Measurements from ENCODE around the gene TXLNG. TPM values are rescaled to one million over a fixed set of nuclear protein-coding genes. Genes with fewer than 3 reads are reported as not detected.

TXLNG gene
- total RNA-seq, 2 experiments from 2014 or later, result 17.3 to 18.8 TPM

GRCh38 chrX:16870095-16870861 lies 84.0 kb downstream of the TXLNG start, which contains the start of gene RBBP7:
TSS of gene RBBP7 (minus strand) at chrX:16870362. CDS start at chrX:16870053, 309 bp downstream.
- Mint-ChIP-seq H3K27me3 (no peaks in the 10 kb centered on the region), H3K36me3 (ENCODE audit: low read depth) (peaks cover 26% of the 10 kb centered on the region)

GRCh38 chrX:16870862-16871815 lies 84.9 kb downstream of the TXLNG start:
- peaks cover 20% of the 10 kb centered on the region for H3K4me1 Mint-ChIP-seq (ENCODE audit: low read depth)
- no peaks in the 10 kb centered on the region for H3K9me3 Mint-ChIP-seq
- no peaks in the 10 kb centered on the region for H3K27me3 Mint-ChIP-seq
- TF ChIP-seq, protein P1, sequence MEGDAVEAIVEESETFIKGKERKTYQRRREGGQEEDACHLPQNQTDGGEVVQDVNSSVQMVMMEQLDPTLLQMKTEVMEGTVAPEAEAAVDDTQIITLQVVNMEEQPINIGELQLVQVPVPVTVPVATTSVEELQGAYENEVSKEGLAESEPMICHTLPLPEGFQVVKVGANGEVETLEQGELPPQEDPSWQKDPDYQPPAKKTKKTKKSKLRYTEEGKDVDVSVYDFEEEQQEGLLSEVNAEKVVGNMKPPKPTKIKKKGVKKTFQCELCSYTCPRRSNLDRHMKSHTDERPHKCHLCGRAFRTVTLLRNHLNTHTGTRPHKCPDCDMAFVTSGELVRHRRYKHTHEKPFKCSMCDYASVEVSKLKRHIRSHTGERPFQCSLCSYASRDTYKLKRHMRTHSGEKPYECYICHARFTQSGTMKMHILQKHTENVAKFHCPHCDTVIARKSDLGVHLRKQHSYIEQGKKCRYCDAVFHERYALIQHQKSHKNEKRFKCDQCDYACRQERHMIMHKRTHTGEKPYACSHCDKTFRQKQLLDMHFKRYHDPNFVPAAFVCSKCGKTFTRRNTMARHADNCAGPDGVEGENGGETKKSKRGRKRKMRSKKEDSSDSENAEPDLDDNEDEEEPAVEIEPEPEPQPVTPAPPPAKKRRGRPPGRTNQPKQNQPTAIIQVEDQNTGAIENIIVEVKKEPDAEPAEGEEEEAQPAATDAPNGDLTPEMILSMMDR (IDR thresholded peaks at IDR 0.05), result no peak
- peak overlapping the region; percentile 94 for H3K4me3 Mint-ChIP-seq
- POLR2A ChIA-PET, result interaction anchor here (0.6 to 2.2 kb wide), 3 partner anchors 11 to 152 kb away, joined by 3 to 7 read pairs (median 4); partner anchors contain the start of gene SYAP1
- intact Hi-C loops (cut with micrococcal nuclease), result no loop called here
- CTCF ChIA-PET, result interaction anchor here (1.0 to 4.7 kb wide), 3 partner anchors 9 to 45 kb away, joined by 3 to 46 read pairs (median 4); no protein-coding TSS in a partner anchor
- ATAC-seq (no peak), DNase-seq (peak; percentile 26)
- peaks cover 21% of the 10 kb centered on the region for H3K36me3 Mint-ChIP-seq (ENCODE audit: low read depth)
- peak overlapping the region; percentile 88 for H3K27ac Mint-ChIP-seq

More at GRCh38 chrX:16870095-16870861, 84.0 kb downstream of the TXLNG start, which contains the start of gene RBBP7:
- Mint-ChIP-seq H3K4me1 (ENCODE audit: low read depth) (peaks cover 26% of the 10 kb centered on the region), H3K4me3 (peak within 1 kb of the TSS; percentile 96), H3K27ac (peak within 1 kb of the TSS; percentile 98), H3K9me3 (no peaks in the 10 kb centered on the region)
- ChIA-PET CTCF (interaction anchor here (1.0 to 4.7 kb wide), 3 partner anchors 10 to 44 kb away, joined by 3 to 46 read pairs (median 4); no protein-coding TSS in a partner anchor), POLR2A (interaction anchor here (0.6 to 2.2 kb wide), 3 partner anchors 12 to 97 kb away, joined by 3 to 7 read pairs (median 3); no protein-coding TSS in a partner anchor)
- TF ChIP-seq, protein P1 (IDR thresholded peaks at IDR 0.05), result no peak
- peak; percentile 85 for ATAC-seq
- DNase-seq, result peak; percentile 87
- intact Hi-C loops (cut with micrococcal nuclease), result no loop called here

- CTCF ChIA-PET, result interaction anchor here (0.7 to 4.7 kb wide), 3 partner anchors 10 to 75 kb away, joined by 3 to 46 read pairs (median 3); no protein-coding TSS in a partner anchor
- no peak for ATAC-seq
- H3K9me3 Mint-ChIP-seq, result no peaks in the 10 kb centered on the region
- H3K36me3 Mint-ChIP-seq (ENCODE audit: low read depth), result peaks cover 11% of the 10 kb centered on the region
- intact Hi-C loops (cut with micrococcal nuclease), result no loop called here
- H3K27me3 Mint-ChIP-seq, result no peaks in the 10 kb centered on the region
- DNase-seq, result no peak
- no peak overlapping the region for H3K27ac Mint-ChIP-seq
- POLR2A ChIA-PET, result interaction anchor here (1.0 kb wide), 1 partner anchor 9 kb away, joined by 6 read pairs; no protein-coding TSS in a partner anchor
- TF ChIP-seq, protein P1 (IDR thresholded peaks at IDR 0.05), result no peak
- H3K4me3 Mint-ChIP-seq, result no peak overlapping the region
- peaks cover 9% of the 10 kb centered on the region for H3K4me1 Mint-ChIP-seq (ENCODE audit: low read depth)
Observed at GRCh38 chrX:16873106-16873505, 86.8 kb downstream of the TXLNG start.

DNA sequence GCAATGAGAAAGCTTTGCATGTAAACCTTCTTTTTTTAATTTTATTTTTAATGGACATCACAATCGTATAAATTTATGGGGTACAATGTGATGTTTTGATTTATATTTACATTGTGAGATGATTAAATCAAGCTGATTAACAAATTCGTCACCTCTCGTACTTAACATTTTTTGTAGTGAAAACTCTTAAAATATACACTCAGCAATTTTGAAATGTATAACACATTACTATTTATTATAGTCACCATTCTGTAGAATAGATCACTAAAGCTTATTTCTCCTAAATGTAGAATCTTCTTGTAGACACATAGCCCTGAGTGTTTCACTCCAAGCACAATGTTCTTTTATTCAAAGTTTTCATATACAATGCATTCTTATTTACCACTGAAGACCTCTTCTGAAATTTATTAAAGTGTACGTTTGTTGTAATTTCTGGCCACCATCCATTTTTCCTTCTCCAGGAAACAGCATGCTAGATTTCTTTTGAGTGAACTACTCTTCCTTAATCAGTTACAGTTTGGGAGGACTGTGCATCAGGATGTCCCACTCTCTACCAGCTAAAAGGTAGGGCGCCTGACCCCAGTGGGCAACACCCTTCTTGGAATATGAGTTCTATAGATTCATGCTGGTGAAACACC lies 88.3 kb downstream of the TXLNG start:
- ATAC-seq, result no peak
- Mint-ChIP-seq H3K27me3 (no peaks in the 10 kb centered on the region), H3K4me3 (no peak overlapping the region), H3K36me3 (ENCODE audit: low read depth) (no peaks in the 10 kb centered on the region), H3K9me3 (no peaks in the 10 kb centered on the region), H3K4me1 (ENCODE audit: low read depth) (peaks cover 7% of the 10 kb centered on the region), H3K27ac (no peak overlapping the region)
- ChIA-PET POLR2A (interaction anchor here (0.9 kb wide), 1 partner anchor 16 kb away, joined by 4 read pairs; no protein-coding TSS in a partner anchor), CTCF (interaction anchor here (1.8 to 4.7 kb wide), 2 partner anchors 8 to 172 kb away, joined by 6 to 46 read pairs; no protein-coding TSS in a partner anchor)
- TF ChIP-seq, protein P1 (IDR thresholded peaks at IDR 0.05), result no peak
- intact Hi-C loops (cut with micrococcal nuclease), result no loop called here
- no peak for DNase-seq
